ENCODE measurements around the gene CCDC3.

The CCDC3 gene

GRCh38 chr10:12965571-12965970, 35.9 kb downstream of the CCDC3 start:
- in situ Hi-C loops (cut with HindIII; ENCODE audit: low sequenced_read_pairs), result no loop called here

GRCh38 chr10:12962556-12962955, 39.0 kb downstream of the CCDC3 start:
- in situ Hi-C loops (cut with HindIII; ENCODE audit: low sequenced_read_pairs), result no loop called here

DNA sequence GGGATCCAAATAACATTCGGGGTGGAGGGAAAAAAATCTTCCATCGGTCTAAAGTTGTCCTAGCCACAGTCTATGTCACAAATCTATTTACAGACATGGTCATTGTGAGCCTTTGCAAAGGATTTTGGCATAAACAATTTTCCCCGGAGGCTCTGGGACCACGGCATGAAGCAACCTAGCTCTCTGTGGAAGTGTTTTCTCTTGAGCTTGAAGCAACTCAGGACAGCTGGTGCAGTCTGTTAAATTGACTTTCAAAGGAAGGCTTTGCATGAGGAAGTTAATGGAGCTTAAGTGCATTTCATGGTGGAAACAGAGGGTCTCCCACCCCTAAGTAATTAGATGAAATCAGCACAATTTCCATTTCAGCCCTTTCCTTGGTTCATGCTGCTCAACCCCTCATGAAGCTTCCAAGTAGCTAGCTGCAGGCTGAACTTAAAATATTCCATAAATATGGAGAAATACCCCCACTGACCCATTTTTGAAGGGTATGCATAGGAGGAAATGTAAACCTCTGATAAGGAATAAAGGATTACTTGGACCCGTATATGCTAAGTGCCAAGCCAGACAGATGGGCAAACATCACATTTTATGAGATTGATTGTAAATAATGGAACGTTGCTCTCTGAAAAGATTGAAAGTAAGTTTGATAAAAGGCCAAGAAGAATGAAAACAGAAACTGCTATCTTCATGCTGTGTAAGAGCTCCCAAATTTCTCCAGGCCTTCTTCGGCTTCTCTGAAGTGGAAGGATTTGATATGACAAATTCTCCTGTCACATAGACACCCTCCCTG, 39.9 kb downstream of the CCDC3 start:
- in situ Hi-C loops (cut with HindIII; ENCODE audit: low sequenced_read_pairs), result no loop called here

DNA sequence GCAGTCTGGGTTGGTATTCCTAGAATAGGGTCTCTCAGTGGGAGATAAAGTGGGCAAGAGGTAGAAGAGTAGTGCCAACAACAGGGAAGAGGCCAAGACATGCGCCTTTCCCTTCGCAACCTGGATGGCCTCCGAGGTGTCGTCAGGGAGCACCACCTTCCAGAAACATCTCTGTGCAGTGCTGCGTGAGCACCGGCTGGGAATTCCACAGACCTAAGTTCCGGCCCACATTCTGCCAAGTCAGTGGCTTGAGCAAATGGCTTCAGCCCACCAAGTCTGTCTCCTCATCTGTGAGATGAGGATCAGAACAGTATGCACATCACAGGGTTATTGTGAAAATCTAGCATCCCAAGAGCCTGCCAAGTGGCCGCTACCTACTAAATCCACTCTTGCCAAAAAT, 40.6 kb downstream of the CCDC3 start:
- in situ Hi-C loops (cut with HindIII; ENCODE audit: low sequenced_read_pairs), result no loop called here

- in situ Hi-C loops (cut with HindIII; ENCODE audit: low sequenced_read_pairs), result no loop called here
Measured at GRCh38 chr10:12960334-12960898, 41.1 kb downstream of the CCDC3 start.

DNA sequence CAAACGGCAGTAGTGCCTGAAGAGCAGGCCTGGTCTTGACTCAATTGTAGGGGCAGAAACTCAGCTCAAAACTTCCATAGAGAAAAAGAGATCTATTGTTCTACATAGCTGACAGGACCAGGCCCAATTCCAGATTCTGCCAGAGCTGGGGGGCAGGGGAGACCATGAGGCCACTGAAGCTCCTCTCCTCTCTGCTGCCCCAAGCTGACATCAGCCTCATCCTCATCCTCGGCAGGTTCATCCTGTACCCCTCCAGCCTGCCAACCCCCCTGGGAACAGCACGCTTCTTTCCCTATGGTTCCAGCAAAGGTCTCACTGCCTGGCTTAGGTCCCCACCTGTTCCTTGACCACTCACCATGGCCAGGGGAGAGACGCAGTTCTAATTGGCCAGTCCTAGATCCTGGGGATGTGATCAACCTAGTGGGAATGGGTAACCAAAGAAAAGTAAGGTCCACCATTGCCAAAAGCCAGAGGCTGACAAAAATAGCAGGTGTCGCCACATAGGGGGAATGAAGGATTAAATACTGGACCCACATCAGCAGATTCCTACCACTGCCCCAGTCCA, 42.9 kb downstream of the CCDC3 start:
- in situ Hi-C loops (cut with HindIII; ENCODE audit: low sequenced_read_pairs), result no loop called here

- in situ Hi-C loops (cut with HindIII; ENCODE audit: low sequenced_read_pairs), result no loop called here
Measured at GRCh38 chr10:12957081-12957480, 44.4 kb downstream of the CCDC3 start.

- in situ Hi-C loops (cut with HindIII; ENCODE audit: low sequenced_read_pairs), result no loop called here
Measured at GRCh38 chr10:12954866-12955265, 46.6 kb downstream of the CCDC3 start.

DNA sequence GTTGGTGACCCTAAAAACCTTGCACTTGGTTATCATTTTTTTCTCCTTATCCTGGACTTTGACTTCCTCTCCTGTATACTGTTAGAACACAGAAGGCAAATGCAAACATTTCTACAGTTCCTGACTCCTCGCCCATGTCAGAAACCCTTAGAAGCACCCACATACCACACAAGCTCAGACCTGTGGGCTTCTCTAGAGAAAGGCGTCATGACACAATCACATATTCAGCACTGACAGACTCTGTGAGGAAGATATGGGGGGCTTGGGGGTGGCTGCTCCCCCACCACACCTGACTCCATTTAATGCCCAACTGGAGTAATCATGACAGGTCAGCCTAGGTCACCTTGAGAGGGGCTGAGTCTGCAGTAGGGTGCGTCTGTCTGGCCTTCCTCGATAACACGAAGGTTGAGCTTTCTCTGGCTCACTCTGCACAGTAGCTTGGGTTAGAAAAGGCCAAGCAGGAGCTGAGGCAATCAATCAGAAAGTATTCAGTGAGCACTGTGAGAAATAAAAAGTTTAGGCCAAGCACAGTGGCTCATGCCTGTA, 50.9 kb downstream of the CCDC3 start:
- in situ Hi-C loops (cut with HindIII; ENCODE audit: low sequenced_read_pairs), result no loop called here

DNA sequence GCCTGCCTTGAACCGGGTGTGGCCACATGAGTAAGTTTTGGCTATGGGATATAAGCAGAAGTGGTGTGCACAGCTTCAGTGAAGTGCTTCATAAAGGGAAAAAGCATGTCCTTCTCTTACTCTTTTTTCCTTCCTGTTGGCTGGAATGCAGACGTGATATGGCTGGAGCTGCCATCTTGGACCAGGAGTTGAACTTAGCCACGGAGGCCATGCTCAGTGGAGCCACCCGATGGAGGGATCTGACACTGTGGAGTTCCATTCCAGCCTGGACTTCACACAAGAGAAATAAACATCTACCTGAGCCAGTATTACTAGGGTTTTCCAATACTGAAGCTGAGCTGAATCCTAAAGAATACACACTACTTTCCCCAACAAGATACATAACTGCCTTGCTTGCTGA, 52.3 kb downstream of the CCDC3 start:
- in situ Hi-C loops (cut with HindIII; ENCODE audit: low sequenced_read_pairs), result no loop called here

DNA sequence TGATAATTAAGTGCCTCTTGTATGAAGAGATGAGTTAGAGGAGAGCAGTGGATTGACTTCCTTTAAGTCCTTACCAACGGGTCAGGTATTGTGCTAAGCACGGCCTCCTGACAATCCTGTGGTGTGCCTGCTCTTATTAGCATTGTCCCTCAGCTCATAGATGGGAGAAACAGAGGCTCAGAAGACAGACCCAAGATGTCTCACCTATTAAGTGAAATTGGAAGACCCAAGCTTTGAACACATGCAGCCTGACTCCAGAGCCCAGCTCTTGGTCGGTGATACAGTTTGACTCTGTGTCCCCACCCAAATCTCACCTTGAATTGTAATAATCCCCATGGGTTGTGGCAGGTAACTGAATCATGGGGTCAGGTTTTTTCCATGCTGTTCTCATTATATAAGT, 53.8 kb downstream of the CCDC3 start:
- in situ Hi-C loops (cut with HindIII; ENCODE audit: low sequenced_read_pairs), result no loop called here

DNA sequence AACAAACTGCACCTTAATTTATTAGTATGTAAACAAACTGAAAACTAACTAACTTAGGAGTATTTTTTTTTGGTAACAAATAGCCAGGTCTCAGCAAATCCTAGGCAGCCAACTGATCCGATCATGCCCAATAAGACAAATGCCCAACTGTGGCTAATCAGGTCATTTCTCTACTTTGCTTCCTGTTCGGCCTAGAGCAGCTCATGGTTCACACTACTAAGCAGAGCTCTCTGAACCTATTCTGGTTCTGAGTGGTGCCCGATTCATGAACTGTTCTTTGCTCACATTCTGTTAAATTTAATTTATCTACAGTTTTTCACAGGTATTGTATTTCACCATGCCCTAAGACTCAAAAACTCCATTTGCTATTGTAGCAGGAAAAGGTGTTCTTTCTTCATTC, 55.1 kb downstream of the CCDC3 start:
- in situ Hi-C loops (cut with HindIII; ENCODE audit: low sequenced_read_pairs), result no loop called here

GRCh38 chr10:12945690-12946359, 55.7 kb downstream of the CCDC3 start:
- in situ Hi-C loops (cut with HindIII; ENCODE audit: low sequenced_read_pairs), result no loop called here

GRCh38 chr10:12944931-12945330, 56.6 kb downstream of the CCDC3 start:
- in situ Hi-C loops (cut with HindIII; ENCODE audit: low sequenced_read_pairs), result no loop called here

GRCh38 chr10:12943425-12943824, 58.1 kb downstream of the CCDC3 start:
- in situ Hi-C loops (cut with HindIII; ENCODE audit: low sequenced_read_pairs), result no loop called here

GRCh38 chr10:12941966-12942365, 59.5 kb downstream of the CCDC3 start:
- in situ Hi-C loops (cut with HindIII; ENCODE audit: low sequenced_read_pairs), result no loop called here

DNA sequence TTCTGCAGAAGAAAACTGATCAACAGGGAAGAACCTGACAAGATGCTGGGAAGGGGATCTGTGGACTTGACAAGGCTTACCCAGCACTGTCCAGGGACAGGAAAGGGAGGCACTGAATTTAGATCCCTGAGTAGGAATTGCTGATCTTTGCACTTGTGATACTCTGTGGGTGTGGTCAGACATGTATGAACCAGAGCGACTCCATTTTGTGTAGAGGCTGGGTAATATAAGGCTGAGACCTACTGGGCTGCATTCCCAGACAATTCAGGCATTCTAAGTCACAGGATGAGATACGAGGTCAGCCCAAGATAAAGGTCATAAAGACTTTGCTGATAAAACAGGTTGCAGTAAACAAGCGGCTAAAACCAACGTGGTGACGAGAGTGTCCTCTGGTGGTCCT, 60.7 kb downstream of the CCDC3 start:
- in situ Hi-C loops (cut with HindIII; ENCODE audit: low sequenced_read_pairs), result no loop called here

- in situ Hi-C loops (cut with HindIII; ENCODE audit: low sequenced_read_pairs), result no loop called here
Measured at GRCh38 chr10:12938271-12938670, 63.2 kb downstream of the CCDC3 start.

- in situ Hi-C loops (cut with HindIII; ENCODE audit: low sequenced_read_pairs), result no loop called here
Measured at GRCh38 chr10:12937527-12937926, 64.0 kb downstream of the CCDC3 start.

DNA sequence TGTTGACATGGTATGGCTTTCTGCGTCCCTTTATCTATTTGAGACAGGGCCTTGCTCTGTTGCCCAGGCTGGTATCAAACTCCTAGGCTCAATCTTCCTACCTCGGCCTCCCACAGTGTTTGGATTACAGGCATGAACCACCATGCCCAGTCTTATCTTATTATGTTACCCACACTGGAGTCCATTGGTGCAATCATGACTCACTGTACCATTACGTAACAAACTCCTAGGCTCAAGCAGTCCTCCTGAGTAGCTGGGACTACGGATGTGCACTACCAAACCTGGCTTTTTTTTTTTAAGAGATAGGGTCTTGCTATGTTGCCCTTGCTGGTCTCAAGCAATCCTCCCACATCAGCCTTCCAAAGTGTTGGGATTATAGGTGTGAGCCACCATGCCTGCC, 66.7 kb downstream of the CCDC3 start:
- in situ Hi-C loops (cut with HindIII; ENCODE audit: low sequenced_read_pairs), result no loop called here

GRCh38 chr10:12929381-12929780, 72.1 kb downstream of the CCDC3 start:
- in situ Hi-C loops (cut with HindIII; ENCODE audit: low sequenced_read_pairs), result no loop called here

GRCh38 chr10:12928571-12928970, 72.9 kb downstream of the CCDC3 start:
- in situ Hi-C loops (cut with HindIII; ENCODE audit: low sequenced_read_pairs), result no loop called here
